GM21381 (cell line): Measurements from ENCODE around the gene PCYT1B.
"Not testable (repeated sequence)": the region's sequence is repeated elsewhere in the genome, so short reads cannot be mapped to it uniquely, and the experiment has no call there.

Experiments
- ATAC-seq: cut with Tn5 transposase; IDR thresholded peaks from one replicate; pipeline ENCODE4 v1.9.1; 2021; ENCODE audit warnings: mild to moderate bottlenecking, moderate library complexity; ENCODE audit not compliant: unreplicated experiment

The PCYT1B gene

GRCh38 chrX:24647257-24648058 lies at the start of gene PCYT1B:
PCYT1B (minus strand) TSS chrX:24647347; CDS start chrX:24647105, 242 bp downstream.
- ATAC-seq, result peak; percentile 83

GRCh38 chrX:24696294-24696693 lies 49.1 kb upstream of the PCYT1B start:
- no peak for ATAC-seq

DNA sequence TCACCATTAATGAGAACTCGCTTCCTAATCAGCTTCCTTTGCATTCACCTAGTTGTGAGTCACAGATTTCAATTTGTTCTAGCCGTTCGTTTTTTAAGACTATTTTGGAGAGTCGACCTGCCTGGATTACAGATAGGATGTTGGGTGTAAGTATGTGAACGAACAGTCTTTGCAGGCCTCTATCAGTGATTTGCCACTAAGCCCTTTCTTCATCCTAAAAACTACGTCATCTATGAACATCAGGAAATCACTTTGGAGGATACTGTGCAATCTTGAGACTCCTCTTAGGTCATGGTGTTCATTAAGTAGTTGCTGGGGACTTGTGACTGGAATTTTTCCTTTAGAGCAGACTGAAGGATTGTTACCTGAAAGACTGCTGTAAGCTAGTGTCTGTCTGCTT lies 47.7 kb upstream of the PCYT1B start:
- ATAC-seq, result no peak

DNA sequence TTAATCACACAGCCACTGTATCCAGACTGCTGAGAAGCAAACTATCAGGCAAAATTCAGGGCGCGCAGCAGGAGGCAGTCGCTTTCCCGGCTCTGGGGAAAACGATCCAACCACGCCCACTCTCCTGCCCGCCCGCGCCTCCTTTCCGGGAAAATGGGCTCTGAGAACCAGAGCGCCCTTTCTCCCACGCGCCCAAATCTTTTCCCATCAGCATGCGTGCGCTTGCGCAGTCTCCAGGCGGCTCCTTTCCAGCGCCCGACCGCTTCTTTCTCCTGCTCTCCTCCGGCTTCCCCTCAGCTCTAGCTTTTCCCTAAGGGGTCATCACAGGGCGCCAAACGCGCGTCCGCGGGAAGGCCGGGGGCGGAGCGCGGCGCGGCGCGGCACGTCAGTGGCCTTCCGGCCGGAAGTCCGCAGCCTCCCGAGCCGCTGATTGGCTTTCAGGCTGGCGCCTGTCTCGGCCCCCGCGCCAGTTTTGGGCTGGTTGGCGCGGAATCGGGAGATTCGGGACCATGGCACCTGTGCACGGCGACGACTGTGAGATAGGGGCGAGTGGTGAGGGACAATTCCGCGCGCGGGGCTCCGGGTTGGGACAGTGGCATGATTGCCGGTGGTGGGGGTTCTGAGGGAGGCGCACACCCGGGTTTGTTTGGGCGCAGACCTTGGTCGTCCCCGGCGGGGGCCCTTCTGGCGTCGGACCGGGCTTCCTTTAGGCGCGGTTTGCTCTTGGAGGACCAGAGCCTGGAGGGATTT lies 46.5 kb upstream of the PCYT1B start, which contains the start of gene POLA1:
POLA1 (plus strand) TSS at position 466 of the 750 bp plus-strand sequence; CDS start at position 510, 44 bp downstream.
- peak; percentile 98 for ATAC-seq

- no peak for ATAC-seq
Measured at GRCh38 chrX:24692305-24692704, 45.2 kb upstream of the PCYT1B start.

DNA sequence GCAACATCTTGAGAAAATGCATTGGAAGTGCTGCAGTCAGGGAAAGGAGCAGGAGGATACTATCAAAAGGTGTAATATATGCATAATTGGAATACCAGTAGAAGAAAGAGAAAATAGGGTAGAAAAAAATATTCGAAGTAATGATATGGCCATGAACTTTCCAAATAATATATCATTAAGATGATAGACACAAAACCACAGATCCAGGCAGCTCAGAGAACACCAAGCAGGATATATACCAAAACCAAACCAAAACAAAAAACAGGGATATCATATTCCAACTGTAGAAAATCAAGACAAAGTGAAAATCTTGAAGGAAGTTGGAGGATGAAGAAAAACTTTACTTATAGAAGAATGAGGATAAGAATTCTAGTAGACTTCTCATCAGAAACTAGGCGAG lies 36.9 kb upstream of the PCYT1B start:
- ATAC-seq, result no peak

GRCh38 chrX:24682739-24683432 lies 35.7 kb upstream of the PCYT1B start:
- ATAC-seq, result no peak

DNA sequence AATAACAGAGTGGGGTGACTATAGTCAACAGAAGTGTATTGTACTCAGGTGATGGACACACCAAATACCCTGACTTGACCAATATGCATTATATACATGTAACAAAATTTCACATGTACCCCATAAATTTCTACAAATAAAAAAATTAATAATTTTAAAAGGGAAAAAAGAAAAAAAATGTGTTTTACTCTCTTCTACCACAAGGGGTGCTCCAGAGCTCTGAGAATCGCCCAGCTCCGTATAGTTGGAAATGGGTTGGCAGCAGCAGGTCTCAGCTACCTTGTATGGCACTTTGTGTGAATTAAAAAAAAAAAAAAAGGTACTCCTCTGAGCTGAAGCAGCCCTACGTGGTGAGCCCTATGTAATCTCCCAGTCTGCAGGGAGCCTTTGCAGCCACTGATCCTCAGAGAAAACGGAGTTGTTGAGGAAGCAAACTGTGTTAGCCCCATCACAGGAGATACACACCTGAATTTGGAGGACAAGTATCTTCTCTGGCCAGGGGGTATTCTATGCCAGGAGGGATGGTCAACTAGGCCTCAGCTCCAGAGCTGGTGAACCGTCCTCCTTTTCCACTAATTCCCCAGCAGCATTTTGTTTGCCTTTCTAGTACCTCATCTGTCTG lies 29.4 kb upstream of the PCYT1B start:
- ATAC-seq, result no peak

DNA sequence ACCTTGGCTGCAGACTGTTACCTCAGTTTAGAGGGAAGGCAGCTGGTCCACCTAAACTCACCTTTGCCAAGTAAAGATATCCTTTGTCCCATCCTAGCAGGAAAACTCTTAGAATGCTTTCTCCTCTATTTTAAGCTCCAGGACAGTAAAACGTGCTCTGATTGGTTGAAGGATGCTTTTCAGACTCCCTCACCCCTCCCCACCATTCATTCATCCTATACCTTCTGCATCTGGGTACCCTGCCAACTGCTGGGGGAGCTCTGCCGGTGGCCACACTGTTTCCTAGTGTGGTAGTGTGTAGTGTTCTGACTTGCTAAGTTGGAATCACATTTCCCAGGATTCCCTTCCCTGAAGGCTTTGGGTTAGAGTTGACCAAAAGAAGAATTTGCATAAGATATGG lies 26.3 kb upstream of the PCYT1B start:
- no peak for ATAC-seq

- ATAC-seq, result no peak
Measured at GRCh38 chrX:24672701-24673190, 25.6 kb upstream of the PCYT1B start.

DNA sequence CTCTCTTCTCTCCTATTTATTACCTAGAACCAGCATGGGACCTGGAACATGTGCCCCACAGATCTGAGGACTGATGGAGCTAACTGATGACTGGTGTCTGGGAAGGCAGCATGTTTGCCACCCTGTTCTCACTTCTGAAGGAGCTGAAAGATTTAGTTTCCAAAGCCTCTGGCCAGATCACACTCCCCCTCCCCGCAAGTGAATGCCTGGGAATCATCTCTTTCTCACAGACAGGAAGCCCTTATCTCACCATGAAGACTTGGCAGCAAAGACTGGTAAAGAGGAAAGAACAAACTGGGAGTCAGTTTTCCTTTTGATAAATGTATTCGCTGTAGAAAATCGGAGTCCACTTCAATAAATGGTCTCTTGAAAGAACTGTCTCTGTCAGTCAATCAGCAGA lies 21.0 kb upstream of the PCYT1B start:
- no peak for ATAC-seq

DNA sequence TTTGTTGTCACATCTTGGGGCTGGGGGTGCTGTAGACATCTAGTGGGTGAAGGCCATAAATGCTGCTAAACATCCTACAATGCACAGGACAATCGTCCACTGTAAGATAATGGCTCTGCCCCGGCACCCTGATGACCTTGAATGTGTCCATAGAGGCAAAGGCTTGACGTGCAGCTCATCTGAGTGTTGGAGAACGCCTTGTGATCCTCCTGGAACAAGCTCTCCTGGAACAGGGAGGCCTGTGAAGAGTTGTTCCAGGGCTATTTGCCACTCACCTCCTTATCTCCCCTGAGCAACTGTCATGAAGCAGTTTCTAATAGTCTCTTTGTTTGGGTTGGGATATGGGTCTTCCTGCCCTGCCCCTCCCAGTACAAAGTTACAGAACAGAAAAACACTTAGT lies 15.2 kb upstream of the PCYT1B start:
- no peak for ATAC-seq

GRCh38 chrX:24661292-24661691 lies 14.1 kb upstream of the PCYT1B start:
- ATAC-seq, result no peak

- ATAC-seq, result no peak
Measured at GRCh38 chrX:24659646-24660045, 12.5 kb upstream of the PCYT1B start.

DNA sequence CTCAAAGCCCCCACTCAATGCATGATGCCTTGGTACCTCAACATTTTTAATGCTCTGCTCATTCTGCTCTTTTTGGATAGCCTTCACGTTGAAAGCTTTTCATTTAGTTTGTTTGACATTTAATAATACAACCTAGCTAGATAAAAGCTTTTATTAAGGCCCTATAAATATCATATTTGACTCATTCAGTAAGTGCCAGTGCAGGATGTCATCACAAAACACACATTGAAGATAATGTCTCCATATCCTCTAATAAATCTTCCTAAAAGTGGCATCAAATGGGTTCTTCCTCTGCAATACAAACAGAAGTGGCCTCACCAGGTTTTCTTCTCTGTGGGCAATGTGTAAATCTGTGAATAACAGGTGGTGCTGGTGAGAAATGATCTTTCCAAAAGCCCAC lies 12.0 kb upstream of the PCYT1B start:
- ATAC-seq, result no peak

DNA sequence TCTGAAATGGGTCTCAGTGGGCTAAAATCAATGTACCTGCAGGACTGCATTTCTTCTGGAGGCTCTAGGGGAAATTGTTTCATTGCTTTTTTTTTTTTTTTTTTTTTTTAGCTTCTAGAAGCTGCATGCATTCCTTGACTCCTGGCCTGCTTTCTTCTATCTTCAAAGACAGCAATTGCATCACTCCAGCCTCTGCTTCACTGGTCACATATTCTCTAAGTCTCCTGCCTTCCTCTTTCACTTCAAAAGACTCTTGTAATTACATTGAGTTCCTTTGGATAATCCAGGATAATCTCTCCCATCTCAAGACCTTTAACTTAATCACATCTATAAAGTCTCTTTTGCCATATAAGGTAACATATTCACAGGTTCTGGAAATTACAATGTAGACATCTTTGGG lies 11.3 kb upstream of the PCYT1B start:
- ATAC-seq, result no peak

GRCh38 chrX:24657671-24658386 lies 10.7 kb upstream of the PCYT1B start:
- ATAC-seq, result no peak

- not testable (repeated sequence) for ATAC-seq
Measured at GRCh38 chrX:24655679-24656078, 8.5 kb upstream of the PCYT1B start.

DNA sequence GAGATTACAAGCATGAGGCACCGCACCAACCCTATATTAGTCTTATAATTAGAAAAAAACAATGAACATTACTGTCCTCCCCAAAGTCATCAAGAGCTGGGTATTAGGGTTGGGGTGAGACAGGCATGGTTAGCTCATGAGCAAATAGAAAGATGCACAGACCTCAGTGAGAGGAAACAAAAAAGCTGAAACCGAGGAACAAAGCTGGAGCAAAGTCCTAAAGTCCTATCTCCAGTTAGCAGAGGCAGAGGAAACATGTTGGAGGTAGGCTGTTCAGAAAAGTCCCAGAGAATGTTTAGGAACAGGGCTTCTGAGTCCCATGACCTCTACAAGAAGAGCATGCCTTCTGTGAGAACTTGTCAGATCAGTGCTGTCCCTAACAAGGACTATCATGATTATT lies 4.6 kb upstream of the PCYT1B start:
- ATAC-seq, result no peak

- no peak for ATAC-seq
Measured at GRCh38 chrX:24648495-24648894, 1.3 kb upstream of the PCYT1B start.
